ENCODE measurements around the gene KDM5B.
"Not testable (repeated sequence)": the region's sequence is repeated elsewhere in the genome, so short reads cannot be mapped to it uniquely, and the experiment has no call there.

DNA sequence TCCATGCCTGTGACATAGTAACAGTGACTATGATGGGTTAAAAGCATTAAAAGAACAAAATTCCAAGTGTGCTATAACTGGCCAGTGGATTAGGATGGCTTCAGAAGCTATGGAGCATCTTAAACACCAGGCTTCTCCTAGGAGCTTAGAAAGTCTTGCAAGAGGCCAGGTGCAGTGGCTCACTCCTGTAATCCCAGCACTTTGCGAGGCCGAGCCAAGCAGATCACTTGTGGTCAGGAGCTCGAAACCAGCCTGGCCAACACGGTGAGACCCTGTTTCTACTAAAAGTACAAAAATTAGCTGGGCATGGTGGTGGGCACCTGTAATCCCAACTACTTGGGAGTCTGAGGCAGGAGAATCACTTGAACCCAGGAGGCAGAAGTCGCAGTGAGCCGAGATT lies 85.2 kb downstream of the KDM5B start:
- TF ChIP-seq, protein P1, sequence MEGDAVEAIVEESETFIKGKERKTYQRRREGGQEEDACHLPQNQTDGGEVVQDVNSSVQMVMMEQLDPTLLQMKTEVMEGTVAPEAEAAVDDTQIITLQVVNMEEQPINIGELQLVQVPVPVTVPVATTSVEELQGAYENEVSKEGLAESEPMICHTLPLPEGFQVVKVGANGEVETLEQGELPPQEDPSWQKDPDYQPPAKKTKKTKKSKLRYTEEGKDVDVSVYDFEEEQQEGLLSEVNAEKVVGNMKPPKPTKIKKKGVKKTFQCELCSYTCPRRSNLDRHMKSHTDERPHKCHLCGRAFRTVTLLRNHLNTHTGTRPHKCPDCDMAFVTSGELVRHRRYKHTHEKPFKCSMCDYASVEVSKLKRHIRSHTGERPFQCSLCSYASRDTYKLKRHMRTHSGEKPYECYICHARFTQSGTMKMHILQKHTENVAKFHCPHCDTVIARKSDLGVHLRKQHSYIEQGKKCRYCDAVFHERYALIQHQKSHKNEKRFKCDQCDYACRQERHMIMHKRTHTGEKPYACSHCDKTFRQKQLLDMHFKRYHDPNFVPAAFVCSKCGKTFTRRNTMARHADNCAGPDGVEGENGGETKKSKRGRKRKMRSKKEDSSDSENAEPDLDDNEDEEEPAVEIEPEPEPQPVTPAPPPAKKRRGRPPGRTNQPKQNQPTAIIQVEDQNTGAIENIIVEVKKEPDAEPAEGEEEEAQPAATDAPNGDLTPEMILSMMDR (conservative IDR thresholded peaks at IDR 0.05): not testable (repeated sequence)
- TF ChIP-seq ZFX (IDR thresholded peaks at IDR 0.05): not testable (repeated sequence)
